ENCODE data around the gene FRMD5.

DNA sequence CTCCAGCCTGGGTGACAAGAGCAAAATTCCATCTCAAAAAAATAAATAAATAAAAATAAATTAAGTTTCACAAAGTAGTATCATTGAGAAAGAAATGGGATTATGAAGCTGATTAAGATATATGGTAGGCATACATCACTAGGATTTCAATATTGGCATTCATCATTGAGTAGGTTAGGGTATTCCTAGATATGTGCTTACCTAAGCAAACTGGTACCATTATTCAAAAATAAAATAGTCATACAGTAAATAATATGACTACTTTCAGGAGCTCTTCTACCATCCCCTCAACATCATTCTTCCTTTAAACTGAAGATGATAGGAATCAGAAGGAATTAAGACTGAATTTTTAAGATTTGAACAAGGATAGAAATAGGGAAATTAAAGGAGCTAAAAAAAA is 66.6 kb downstream of the FRMD5 start:
- TF ChIP-seq CTCF (conservative IDR thresholded peaks at IDR 0.05 in 1 of 2, IDR thresholded peaks at IDR 0.05 in 1 of 2; ENCODE audit: low read depth in 1 of 2, low read length in 2 of 2) (no peak), EZH2 (IDR thresholded peaks at IDR 0.05; ENCODE audit: low read length, missing control alignments) (no peak)

All from fibroblast of lung (primary cell).